NCI-H2029 (cell line): ENCODE data around the gene MYADML2.

Source experiments
- DNase-seq: peaks from one replicate; lab custom pipeline; 2025; lab: John Stamatoyannopoulos, UW

Gene MYADML2

DNA sequence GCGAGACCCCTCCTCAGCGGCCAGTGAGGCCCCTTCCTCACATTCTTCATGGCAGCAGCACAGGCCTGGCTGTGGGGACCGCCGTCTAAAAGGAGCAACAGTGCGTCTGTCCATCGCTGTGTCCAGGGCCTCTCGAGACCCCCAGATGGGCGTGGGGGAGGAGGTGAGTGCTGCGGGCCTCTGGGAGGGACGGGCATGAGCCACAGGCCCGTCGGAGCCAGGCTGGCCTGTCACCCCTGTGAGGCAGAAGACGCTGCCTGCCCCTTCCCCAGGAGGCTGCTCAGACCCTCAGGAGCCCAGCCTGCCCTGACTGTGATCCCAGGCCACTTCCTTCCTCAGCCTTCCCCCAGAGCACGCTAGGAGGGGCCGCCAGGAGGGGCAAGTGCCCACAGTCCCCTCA lies 7.8 kb downstream of the MYADML2 start:
- DNase-seq: no peak

DNA sequence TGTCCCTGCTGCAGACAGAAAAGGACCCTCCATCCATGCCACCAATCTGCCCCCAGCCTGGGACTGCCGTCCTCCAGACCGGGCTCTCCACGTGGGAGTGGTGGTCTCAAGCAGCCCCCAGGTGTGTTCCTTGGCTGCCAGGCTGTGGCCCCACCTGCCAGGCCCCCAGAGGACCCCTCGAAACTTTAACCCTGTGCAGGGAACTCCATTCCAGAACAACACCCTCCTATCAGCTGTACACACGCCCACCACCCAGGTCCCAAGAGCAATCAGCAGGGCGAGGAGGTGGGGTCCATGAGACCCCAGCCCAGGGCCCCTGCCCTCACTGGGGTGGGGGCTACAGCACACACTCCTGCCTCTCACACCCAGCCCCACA lies 11.3 kb downstream of the MYADML2 start:
- no peak for DNase-seq

DNA sequence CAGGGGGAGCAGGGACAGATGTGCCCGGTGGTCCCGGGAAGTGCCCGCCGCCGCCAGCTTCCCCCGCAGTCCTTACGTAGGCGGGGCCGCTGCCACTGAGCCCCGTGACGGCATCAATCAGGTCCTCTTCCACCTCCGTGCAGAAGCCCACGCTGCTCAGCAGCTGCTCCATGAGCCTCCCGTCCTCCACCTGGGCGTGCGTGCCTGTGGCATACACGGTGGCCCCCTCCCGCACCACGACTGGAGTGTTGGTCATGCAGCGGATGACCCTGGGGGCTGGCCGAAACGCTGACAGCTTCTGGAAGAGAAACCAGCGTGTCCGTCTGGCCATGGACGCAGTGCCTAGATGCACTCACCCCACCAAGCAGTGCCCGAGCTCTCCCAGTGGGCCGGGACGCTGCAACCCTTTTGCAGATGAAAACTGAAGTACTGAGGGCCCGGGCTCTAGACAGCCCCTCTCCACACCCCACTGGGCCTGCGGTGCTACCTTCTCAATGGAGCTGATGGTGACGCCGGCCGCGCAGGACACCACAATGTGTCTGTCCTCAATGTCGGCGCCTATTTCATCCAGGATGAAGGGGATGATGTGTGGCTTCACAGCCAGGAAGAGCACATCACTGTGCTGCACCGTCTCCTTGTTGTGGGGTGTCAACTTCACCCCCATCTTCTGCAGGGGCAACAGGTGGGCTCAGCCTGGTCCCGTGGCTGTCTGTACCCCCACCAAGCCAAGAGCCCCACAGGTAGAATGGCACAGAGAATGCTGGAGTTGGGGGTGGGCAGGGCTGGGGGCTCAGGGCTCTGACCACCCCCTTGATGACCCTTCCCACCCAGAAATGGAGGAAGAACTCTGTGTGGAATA lies 12.0 kb downstream of the MYADML2 start:
- DNase-seq: no peak

DNA sequence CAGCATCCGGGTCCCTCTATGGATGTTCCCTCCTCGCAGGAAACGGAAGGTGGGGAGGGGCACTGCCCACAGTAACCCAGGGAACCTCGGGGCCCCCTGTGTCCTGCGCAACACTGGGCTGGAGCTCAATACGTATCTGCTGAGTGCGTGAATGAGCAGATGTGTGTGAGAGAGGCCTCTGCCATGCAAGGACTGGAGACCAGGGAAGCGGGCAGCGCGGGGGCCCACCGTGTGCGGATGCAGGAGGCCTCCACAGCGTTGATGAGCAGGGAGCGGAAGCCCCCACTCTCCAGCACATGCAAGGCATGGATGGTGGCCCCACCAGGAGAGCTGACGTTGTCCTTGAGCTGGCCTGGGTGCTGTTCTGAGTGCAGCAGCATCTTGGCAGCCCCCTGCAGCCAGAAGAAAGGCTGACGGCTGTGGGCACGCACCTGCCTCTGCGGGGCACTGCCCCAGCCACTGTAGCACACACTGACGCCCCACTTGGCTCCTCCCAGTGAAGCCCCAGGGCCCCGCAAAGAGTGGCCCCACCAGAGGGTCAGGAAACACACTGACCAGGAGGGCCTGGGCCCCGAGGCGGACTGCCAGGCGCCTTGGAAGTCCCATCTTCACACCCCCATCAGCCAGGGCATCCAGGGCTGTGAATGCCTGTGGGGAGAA lies 12.8 kb downstream of the MYADML2 start:
- no peak for DNase-seq

DNA sequence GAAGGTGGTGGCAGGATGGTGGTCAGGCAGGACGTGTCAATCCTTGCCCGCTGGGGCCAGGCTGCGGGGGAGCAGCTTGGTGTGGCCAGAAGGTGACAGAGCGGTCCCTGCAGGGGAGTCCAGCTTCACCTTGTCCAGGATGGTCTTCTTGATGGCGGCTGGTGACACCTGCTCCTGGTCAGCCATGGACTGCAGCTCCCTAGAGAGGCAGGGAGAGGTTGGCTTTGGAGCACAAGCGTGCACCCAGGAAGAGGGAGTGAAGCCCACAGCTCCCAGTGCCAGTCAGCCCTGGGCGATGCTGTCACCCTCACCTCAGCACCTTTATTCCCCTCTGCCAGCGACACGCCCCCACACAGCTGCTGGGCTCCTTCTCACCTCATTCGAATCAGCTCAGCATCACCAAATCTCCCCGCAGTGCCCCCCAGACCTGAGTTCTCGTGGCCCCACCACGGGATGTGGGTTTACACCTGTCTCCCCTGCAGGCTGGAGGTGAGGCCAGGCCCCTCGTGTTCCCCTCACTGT lies 13.8 kb downstream of the MYADML2 start:
- no peak for DNase-seq

DNA sequence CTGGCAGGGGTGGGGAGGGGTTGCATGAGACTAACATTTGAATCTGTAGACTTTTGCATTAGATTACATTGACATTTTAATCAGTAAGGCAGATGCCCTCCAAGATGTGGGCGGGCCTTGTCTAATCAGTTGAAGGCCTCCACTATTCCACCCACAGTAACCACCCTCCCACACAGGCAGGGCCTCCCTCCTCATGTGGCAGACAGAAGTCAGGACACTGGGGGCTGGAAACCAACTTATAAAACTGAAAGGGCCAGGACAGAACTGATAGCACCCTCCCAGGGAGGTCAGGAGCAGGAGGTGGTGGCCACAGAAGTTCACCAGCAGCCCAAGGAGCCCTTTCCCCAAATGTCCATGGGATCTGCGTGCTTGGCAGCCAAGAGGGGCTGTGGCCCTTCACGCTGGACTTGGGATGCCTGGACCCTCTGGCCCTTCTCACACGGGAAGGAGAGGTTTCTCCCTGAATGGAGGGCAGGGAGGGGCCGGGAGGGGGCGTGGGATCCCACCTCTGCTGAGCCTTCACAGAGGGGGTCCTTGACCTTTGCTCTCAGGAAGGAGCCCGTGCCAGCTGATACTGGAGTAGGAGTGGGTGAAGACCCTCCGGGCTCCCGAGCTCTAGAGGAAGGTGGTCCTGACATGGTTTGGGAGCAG lies 14.6 kb downstream of the MYADML2 start:
- DNase-seq: no peak

DNA sequence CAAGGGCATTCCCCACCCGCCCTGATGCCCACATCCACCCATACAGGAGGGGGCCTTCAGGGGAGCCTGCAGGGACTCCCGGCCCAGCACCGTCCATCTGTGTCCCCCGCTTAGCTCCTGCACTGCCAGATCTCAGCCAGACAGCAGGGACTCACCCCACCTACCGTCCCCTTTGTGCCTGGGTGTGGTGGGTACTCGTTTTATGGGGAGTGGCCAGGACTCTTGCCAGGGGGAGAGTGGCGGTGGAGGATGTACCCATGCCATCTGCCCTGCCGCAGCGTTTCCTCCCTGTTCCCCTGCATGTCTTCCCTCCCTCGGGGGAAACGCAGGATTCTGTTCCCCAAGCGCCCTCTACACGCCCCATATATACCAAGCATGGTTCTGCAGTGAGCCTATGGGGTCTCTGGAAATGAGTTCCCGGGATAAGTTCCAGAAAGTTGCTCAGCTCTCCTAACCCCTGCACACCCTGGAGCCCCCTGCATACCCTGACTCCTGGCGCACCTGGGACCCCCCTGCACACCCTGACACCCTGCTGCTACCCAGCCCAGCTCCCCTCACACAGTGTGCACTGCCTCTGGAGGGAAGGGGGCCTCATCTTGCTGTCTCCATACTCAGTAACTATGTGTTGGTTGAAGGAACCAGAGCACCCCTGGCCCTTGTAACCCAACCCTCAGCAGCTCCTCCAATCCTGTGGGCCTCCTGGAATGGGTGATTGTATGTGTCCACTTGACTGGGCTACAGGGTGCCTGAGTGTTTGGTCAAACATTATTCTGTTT lies 15.3 kb downstream of the MYADML2 start:
- peak; percentile 55 for DNase-seq

DNA sequence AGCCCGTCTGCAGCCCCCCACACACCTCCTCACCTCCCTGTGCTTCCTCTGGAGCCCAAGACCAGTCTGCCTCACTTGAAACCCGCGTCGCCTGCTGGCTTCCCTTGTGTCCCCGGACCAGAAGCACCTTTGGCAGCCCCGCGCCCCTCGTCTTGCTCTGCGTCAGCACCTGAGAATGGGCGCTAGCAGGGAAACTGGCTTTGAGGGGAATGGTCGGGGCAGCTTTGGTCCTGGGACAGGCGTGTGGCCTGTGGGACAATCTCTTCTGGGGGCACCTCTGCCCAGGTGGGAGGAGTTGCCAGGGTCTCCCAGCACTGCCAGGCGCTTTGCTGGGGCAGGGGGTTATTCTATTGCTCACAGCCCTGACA lies 15.9 kb downstream of the MYADML2 start:
- DNase-seq: no peak

DNA sequence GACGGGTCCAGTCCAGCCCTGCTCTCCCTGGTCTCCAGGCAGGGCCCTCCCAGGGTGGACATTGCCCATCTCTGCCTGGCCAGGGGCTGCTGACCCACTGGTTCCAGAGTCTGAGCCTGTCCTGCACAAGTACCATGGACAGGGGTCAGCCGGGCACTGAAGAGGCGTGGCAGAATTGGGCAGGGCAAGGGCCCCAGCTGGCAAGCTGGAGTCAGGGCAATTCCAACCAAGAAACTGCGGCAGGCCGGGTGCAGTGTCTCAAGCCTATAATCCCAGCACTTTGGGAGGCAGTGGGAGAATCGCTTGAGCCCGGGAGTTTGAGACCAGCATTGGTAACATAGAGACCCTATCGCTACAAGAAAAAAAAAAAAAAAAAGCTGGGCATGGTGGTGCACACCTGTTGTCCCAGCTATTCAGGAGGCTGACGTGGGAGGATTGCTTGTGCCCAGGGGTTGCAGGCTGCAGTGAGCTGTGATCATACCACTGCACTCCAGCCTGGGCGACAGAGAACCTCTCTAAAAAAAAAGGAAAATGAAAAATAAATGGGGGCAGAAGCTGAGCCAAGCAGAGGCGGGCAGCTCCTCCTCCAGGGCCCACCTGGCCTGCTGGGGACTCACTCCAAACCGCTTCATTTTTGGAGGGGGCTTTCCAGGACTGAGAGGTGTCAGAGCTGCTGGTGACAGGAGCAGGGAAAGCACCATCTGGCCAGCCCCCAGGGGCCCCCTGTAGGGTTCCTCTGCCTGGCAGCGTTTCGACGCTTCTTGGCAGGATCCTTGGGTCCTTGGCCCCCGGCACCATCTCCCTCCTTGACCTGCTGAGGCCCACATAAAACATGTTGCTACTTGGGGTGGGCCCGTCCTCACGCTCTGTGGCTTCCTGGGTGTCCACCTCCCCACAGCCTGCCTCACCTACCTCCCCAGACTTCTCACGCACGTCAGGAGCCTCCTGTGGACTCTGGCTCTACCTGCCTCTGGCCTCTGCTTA lies 16.6 kb downstream of the MYADML2 start:
- DNase-seq: no peak

DNA sequence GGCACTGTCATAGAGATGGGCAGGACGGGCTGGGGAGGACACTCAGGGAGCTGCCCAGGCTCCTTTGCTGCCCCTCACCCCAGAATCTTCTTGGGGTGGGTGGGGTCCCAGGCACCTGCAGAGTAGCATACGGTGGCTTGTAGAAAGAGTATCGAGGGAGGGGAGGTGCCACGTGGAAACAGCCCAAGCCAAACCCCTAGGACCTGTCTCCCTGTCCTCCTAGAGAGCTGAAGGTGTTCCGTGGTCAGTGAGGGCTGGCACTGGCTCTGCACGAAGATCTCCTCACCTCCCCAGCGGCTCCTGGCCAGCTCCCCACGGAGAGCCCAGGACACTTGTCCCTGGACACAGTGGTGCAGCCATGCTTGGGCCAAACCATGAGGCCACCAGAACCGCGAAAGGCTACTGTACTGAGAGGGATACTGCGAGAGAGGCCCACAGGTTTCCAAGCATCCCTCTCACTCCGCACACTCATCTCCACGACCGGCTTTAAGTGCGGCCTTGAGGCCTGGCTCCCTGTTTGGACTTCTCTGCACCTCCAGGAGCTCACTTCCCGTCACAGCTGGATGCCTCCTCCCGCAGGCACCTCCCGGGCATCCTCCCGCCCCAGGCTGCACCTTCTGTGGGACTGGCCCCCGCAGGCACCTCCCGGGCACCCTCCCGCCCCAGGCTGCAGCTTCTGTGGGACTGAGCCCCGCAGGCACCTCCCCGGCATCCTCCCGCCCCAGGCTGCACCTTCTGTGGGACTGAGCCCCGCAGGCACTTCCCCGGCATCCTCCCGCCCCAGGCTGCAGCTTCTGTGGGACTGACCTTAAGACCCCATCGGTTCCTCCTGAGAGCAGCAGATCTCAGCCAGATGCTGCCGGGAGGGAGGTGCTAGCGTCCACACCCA lies 17.5 kb downstream of the MYADML2 start:
- no peak for DNase-seq

GRCh38 chr17:81928544-81929252 lies 18.3 kb downstream of the MYADML2 start:
- no peak for DNase-seq

- peak; percentile 87 for DNase-seq
Measured at GRCh38 chr17:81927653-81928543, 19.1 kb downstream of the MYADML2 start, which contains the start of gene MAFG. Gene MAFG, minus strand, starts transcription at chr17:81927735. Its CDS starts 4,550 bp downstream, at chr17:81923185.

- no peak for DNase-seq
Measured at GRCh38 chr17:81927152-81927652, 19.8 kb downstream of the MYADML2 start.

GRCh38 chr17:81926451-81927151 lies 20.4 kb downstream of the MYADML2 start:
- peak; percentile 46 for DNase-seq

DNA sequence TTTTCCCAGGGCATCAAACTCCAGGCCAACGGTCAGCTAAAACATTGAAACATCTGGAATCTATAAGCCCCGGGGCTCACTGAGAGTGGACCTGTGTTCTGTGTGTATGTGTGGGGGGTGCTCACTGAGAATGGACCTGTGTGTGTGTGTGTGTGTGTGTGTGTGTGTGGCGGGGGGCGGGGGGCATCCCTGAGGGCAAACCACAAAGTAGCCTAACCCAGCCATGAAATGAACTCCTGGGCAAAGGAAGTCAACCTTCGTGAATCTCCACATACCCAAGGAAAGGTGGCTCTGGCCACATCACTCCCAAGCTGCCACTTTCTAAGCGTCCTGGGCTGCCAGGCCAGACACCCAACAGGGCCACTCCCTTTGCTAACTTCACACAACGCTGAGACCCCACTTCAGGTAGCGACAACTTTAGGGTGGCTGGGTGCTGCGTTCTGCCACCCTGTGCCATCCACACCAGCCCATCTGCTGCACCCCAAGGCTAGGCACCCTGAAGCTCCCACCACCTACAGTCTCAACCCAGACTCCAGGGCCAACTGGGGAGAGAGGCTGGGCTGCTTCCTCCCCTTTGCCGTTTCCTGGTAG lies 21.1 kb downstream of the MYADML2 start:
- no peak for DNase-seq
